Neural progenitor cell (in vitro differentiated cells): ENCODE data around the gene ELMO1. TPM values are rescaled to one million over a fixed set of nuclear protein-coding genes. Genes with fewer than 3 reads are reported as not detected.

Experiments
- DNase-seq: peaks from one replicate; pipeline ENCODE4 v3.0.0-alpha.2; 2016; ENCODE audit warnings: low spot score
- H2AFZ ChIP-seq: fragments of 200-600 bp; sonication (generic); replicated peaks from 2 replicates; pipeline ENCODE4 v1.6.1; 2016; ENCODE audit warnings: antibody characterized with exemption
- H3F3A ChIP-seq: fragments of 200-600 bp; sonication (generic); 2 replicates; pipeline ENCODE4 v1.6.1; 2016; ENCODE audit warnings: antibody characterized with exemption, low read depth
- H3K27ac ChIP-seq: fragments of 200-600 bp; sonication (generic); 2 replicates; pipeline ENCODE4 v1.5.1; 2016; ENCODE audit warnings: mild to moderate bottlenecking
- H3K27me3 ChIP-seq: fragments of 200-600 bp; sonication (generic); 2 replicates; pipeline ENCODE4 v1.6.1; 2016; ENCODE audit warnings: mild to moderate bottlenecking, moderate library complexity
- H3K36me3 ChIP-seq: fragments of 200-600 bp; sonication (generic); 2 replicates; pipeline ENCODE4 v1.5.1; 2016
- H3K4me1 ChIP-seq: fragments of 200-600 bp; sonication (generic); 2 replicates; pipeline ENCODE4 v1.6.1; 2016; ENCODE audit warnings: mixed run types
- H3K4me2 ChIP-seq: fragments of 200-600 bp; sonication (generic); 2 replicates; pipeline ENCODE4 v1.6.1; 2016
- H3K4me3 ChIP-seq: fragments of 200-600 bp; sonication (generic); 2 replicates; pipeline ENCODE4 v1.5.1; 2016
- H3K79me2 ChIP-seq: fragments of 200-600 bp; sonication (generic); 2 replicates; pipeline ENCODE4 v1.6.1; 2016; ENCODE audit warnings: low read depth
- H3K9ac ChIP-seq: fragments of 200-600 bp; sonication (generic); 2 replicates; pipeline ENCODE4 v1.6.1; 2016
- H3K9me3 ChIP-seq: fragments of 200-600 bp; sonication (generic); 2 replicates; pipeline ENCODE4 v1.5.1; 2016; ENCODE audit warnings: low read depth
- H4K20me1 ChIP-seq: fragments of 200-600 bp; sonication (generic); 2 replicates; pipeline ENCODE4 v1.6.1; 2016; ENCODE audit warnings: low read depth
- H3K27ac Mint-ChIP-seq: 3 replicates; pipeline ENCODE4 v1.8.0; 2021; ENCODE audit warnings: mixed read lengths
- H3K27me3 Mint-ChIP-seq: 2 replicates; pipeline ENCODE4 v1.8.0; 2022; ENCODE audit warnings: low read depth, mild to moderate bottlenecking, inconsistent platforms, moderate library complexity, mixed read lengths; ENCODE audit not compliant: insufficient read depth
- H3K36me3 Mint-ChIP-seq: 3 replicates; pipeline ENCODE4 v1.8.0; 2021; ENCODE audit warnings: mixed read lengths
- H3K4me1 Mint-ChIP-seq: 3 replicates; pipeline ENCODE4 v1.8.0; 2021; ENCODE audit warnings: mixed read lengths
- H3K4me3 Mint-ChIP-seq: 3 replicates; pipeline ENCODE4 v1.8.0; 2021; ENCODE audit warnings: mild to moderate bottlenecking, moderate library complexity, mixed read lengths
- H3K9me3 Mint-ChIP-seq: 3 replicates; pipeline ENCODE4 v1.8.0; 2020; ENCODE audit warnings: mixed read lengths
- EZH2 ChIP-seq: fragments of 200-600 bp; sonication (generic); IDR thresholded peaks from 2 replicates; pipeline ENCODE4 v1.6.1; 2017; ENCODE audit warnings: antibody characterized with exemption, mild to moderate bottlenecking, moderate library complexity
- EZH2phosphoT487 ChIP-seq: fragments of 200-600 bp; sonication (generic); IDR thresholded peaks from 2 replicates; pipeline ENCODE4 v1.6.1; 2017; ENCODE audit warnings: antibody characterized with exemption
- total RNA-seq: library from RNA; depleted of rRNA; stranded (reverse); fragments of >200 nt; gene quantifications from 2 replicates; pipeline ENCODE4 v1.2.3, GENCODE V29; 2015; ENCODE audit warnings: low replicate concordance
- TF ChIP-seq, protein P1 (sequence below): fragments of 200-600 bp; sonication (generic); IDR thresholded peaks from 2 replicates; pipeline ENCODE4 v1.5.1; 2017; ENCODE audit warnings: antibody characterized with exemption, mild to moderate bottlenecking

ELMO1 gene
- total RNA-seq, 1 donor from 2014 or later = 22.0 TPM

DNA sequence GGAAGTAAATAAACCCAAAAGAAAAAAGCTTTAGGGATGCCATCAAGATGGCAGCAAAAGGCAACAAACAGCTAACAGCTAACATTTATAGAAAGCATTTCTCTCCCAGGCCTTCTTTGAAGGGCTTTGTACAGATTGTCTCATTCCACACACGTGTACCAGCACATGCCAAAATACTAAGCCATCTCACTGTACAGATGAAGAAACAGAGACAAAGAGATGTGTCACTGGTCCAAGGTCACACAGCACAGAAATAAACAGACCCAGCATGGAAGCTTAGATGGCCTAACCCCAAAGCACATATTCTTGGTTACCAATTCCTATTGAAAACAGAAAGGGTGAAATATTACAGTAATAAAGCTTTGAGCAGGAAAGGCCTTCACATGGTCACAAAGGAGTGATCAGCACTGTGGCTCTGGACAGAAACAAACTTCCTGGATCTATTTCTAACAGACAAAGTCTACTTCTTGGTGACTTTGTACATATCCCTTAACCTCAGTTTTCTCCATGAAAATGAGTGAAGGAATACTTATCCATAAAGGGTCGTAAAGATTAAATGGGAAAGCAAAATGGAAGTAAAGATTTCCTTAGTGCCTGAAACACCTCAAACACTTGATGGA lies 346.0 kb downstream of the ELMO1 start:
- H3K4me1 Mint-ChIP-seq = peaks cover 21% of the 10 kb centered on the region
- Histone ChIP-seq H3F3A (peaks cover 12% of the 10 kb centered on the region), H3K4me2 (no peak overlapping the region), H3K9me3 (no peaks in the 10 kb centered on the region), H3K4me1 (peaks cover 17% of the 10 kb centered on the region), H3K9ac (no peak overlapping the region), H3K4me3 (no peak overlapping the region), H2AFZ (no peak overlapping the region), H3K79me2 (no peaks in the 10 kb centered on the region), H3K36me3 (no peaks in the 10 kb centered on the region), H3K27me3 (no peaks in the 10 kb centered on the region), H4K20me1 (no peaks in the 10 kb centered on the region), H3K27ac (no peak overlapping the region)
- DNase-seq = no peak
- peaks cover 5% of the 10 kb centered on the region for H3K27me3 Mint-ChIP-seq
- no peak overlapping the region for H3K27ac Mint-ChIP-seq
- TF ChIP-seq EZH2 (no peak), EZH2phosphoT487 (no peak)
- TF ChIP-seq, protein P1, sequence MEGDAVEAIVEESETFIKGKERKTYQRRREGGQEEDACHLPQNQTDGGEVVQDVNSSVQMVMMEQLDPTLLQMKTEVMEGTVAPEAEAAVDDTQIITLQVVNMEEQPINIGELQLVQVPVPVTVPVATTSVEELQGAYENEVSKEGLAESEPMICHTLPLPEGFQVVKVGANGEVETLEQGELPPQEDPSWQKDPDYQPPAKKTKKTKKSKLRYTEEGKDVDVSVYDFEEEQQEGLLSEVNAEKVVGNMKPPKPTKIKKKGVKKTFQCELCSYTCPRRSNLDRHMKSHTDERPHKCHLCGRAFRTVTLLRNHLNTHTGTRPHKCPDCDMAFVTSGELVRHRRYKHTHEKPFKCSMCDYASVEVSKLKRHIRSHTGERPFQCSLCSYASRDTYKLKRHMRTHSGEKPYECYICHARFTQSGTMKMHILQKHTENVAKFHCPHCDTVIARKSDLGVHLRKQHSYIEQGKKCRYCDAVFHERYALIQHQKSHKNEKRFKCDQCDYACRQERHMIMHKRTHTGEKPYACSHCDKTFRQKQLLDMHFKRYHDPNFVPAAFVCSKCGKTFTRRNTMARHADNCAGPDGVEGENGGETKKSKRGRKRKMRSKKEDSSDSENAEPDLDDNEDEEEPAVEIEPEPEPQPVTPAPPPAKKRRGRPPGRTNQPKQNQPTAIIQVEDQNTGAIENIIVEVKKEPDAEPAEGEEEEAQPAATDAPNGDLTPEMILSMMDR = no peak
- no peaks in the 10 kb centered on the region for H3K9me3 Mint-ChIP-seq
- no peak overlapping the region for H3K4me3 Mint-ChIP-seq
- H3K36me3 Mint-ChIP-seq = no peaks in the 10 kb centered on the region

DNA sequence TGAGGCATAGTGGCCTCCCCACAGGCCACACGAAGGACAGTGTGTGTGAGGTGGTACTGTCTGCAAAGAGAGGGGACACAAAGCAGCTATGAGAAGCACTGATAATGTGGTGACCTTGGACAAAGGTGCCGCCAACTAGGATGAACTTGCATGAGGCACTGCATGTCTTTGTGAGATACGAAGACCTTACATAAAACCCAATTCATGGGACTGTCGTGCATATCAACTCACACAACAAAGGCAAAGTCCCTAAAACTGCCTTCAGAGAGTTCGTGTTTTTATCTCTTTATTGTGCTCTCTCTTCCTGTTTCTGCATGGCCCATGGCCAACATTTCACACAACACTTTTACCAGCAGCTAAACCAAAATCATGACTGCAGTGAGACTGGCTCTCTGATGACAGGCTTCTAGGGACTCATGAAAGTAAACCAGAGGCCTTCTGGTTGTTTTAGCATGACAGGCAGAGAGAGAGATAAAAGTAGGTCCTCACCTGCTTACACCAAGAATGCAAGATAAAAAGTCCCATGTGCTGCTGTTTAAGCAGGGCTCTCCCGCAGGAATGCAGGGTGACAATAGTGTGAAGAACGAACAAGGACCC lies 347.8 kb downstream of the ELMO1 start:
- Histone ChIP-seq H3K4me3 (no peak overlapping the region), H2AFZ (no peak overlapping the region), H3K9me3 (no peaks in the 10 kb centered on the region), H3K9ac (no peak overlapping the region), H3K79me2 (no peaks in the 10 kb centered on the region), H3K4me2 (no peak overlapping the region), H3K4me1 (peaks cover 17% of the 10 kb centered on the region), H3K36me3 (no peaks in the 10 kb centered on the region), H4K20me1 (no peaks in the 10 kb centered on the region), H3K27ac (no peak overlapping the region), H3K27me3 (no peaks in the 10 kb centered on the region), H3F3A (peaks cover 12% of the 10 kb centered on the region)
- TF ChIP-seq EZH2phosphoT487 = no peak
- no peak for TF ChIP-seq EZH2
- TF ChIP-seq, protein P1 = no peak
- Mint-ChIP-seq H3K27ac (no peak overlapping the region), H3K27me3 (peaks cover 4% of the 10 kb centered on the region), H3K36me3 (no peaks in the 10 kb centered on the region), H3K4me3 (no peak overlapping the region), H3K4me1 (peaks cover 16% of the 10 kb centered on the region), H3K9me3 (no peaks in the 10 kb centered on the region)
- DNase-seq = no peak

DNA sequence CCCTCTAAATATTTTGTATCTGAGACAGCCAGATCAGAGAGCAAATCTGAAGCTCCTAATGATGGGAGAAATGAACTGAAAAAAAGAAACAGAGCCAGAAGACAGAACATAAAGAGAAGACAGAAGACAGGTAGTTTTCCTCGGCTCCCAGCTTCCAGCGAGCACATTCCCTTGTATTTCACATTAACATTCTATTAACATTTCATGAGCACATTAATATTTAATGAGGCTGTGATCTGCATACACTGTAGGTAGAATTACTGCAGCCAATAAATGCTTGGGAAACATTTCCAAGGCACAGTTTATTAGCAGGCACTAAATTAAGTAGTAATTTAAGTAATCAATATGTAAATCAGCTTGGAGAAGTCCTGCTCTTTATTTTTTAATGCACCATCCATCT lies 349.9 kb downstream of the ELMO1 start:
- Mint-ChIP-seq H3K9me3 (peaks cover 2% of the 10 kb centered on the region), H3K4me3 (no peak overlapping the region), H3K36me3 (no peaks in the 10 kb centered on the region), H3K27me3 (peaks cover 6% of the 10 kb centered on the region), H3K27ac (no peak overlapping the region), H3K4me1 (no peaks in the 10 kb centered on the region)
- Histone ChIP-seq H3K9ac (no peak overlapping the region), H2AFZ (no peak overlapping the region), H3F3A (no peaks in the 10 kb centered on the region), H3K79me2 (no peaks in the 10 kb centered on the region), H3K4me3 (no peak overlapping the region), H3K9me3 (no peaks in the 10 kb centered on the region), H4K20me1 (no peaks in the 10 kb centered on the region), H3K4me1 (no peaks in the 10 kb centered on the region), H3K36me3 (no peaks in the 10 kb centered on the region), H3K27ac (no peak overlapping the region), H3K4me2 (no peak overlapping the region), H3K27me3 (no peaks in the 10 kb centered on the region)
- no peak for DNase-seq
- TF ChIP-seq EZH2 (no peak), EZH2phosphoT487 (no peak)
- TF ChIP-seq, protein P1 = no peak
